SU-DHL-6 (cell line): ENCODE results near the gene PTGDS.

Experiments used
- H2AFZ ChIP-seq: fragments of 200-600 bp; sonication (generic); 2 replicates; pipeline ENCODE4 v1.6.1; 2014; ENCODE audit warnings: low read depth, mild to moderate bottlenecking, moderate library complexity, mixed read lengths, antibody characterized with exemption, low read length; ENCODE audit not compliant: severe bottlenecking
- H3F3A ChIP-seq: fragments of 200-600 bp; shearing (Covaris generic); 2 replicates; pipeline ENCODE4 v1.6.0; 2016; ENCODE audit warnings: antibody characterized with exemption, mild to moderate bottlenecking; ENCODE audit not compliant: insufficient read depth
- H3K27ac ChIP-seq: fragments of 200-600 bp; sonication (generic); 2 replicates; pipeline ENCODE4 v1.5.1; 2016; ENCODE audit warnings: low read depth, mild to moderate bottlenecking, low read length, moderate library complexity, mixed read lengths
- H3K27me3 ChIP-seq: fragments of 200-600 bp; sonication (generic), shearing (Covaris generic); 2 replicates; pipeline ENCODE4 v1.6.0; 2014; ENCODE audit warnings: mild to moderate bottlenecking, low read length
- H3K36me3 ChIP-seq: fragments of 200-600 bp; sonication (generic); 2 replicates; pipeline ENCODE4 v1.6.1; 2014; ENCODE audit warnings: mild to moderate bottlenecking, low read length, mixed read lengths
- H3K4me2 ChIP-seq: fragments of 300-600, 200-600 bp; shearing (Covaris generic), sonication (generic); 2 replicates; pipeline ENCODE4 v1.6.0; 2014; ENCODE audit warnings: low read length, low read depth, mild to moderate bottlenecking; ENCODE audit not compliant: poor library complexity, severe bottlenecking
- H3K4me3 ChIP-seq: fragments of 200-600 bp; sonication (generic); 2 replicates; pipeline ENCODE4 v1.5.1; 2014; ENCODE audit warnings: antibody characterized with exemption, low read length, mild to moderate bottlenecking, mixed read lengths; ENCODE audit not compliant: insufficient read depth, poor library complexity, severe bottlenecking
- H3K79me2 ChIP-seq: fragments of 200-600 bp; sonication (generic); 2 replicates; pipeline ENCODE4 v1.6.1; 2014; ENCODE audit warnings: mild to moderate bottlenecking, low read length, moderate library complexity; ENCODE audit not compliant: insufficient read depth
- H3K9ac ChIP-seq: fragments of 200-600 bp; sonication (generic); 2 replicates; pipeline ENCODE4 v1.7.0; 2014; ENCODE audit warnings: mild to moderate bottlenecking, low read length
- H3K9me2 ChIP-seq: fragments of 200-600 bp; sonication (generic); replicated peaks from 2 replicates; pipeline ENCODE4 v1.6.1; 2014; ENCODE audit warnings: low read length; ENCODE audit not compliant: insufficient read depth
- H3K9me3 ChIP-seq: fragments of 200-600 bp; sonication (generic); 2 replicates; pipeline ENCODE4 v1.6.1; 2014; ENCODE audit warnings: low read length, mixed read lengths; ENCODE audit not compliant: insufficient read depth
- H4K20me1 ChIP-seq: fragments of 200-600 bp; sonication (generic); 2 replicates; pipeline ENCODE4 v1.6.1; 2014; ENCODE audit warnings: low read depth, mild to moderate bottlenecking, antibody characterized with exemption, low read length, moderate library complexity, mixed read lengths
- EZH2phosphoT487 ChIP-seq: fragments of 200-600 bp; sonication (generic), shearing (Covaris generic); conservative IDR thresholded peaks from 2 replicates; pipeline ENCODE4 v1.6.1; 2018; ENCODE audit warnings: mild to moderate bottlenecking, antibody characterized with exemption, low read length, moderate library complexity, mixed read lengths
- TF ChIP-seq, protein P1 (sequence below): fragments of 200-600 bp; sonication (generic); IDR thresholded peaks from one replicate; pipeline ENCODE4 v1.5.1; 2017; ENCODE audit warnings: antibody characterized with exemption, mild to moderate bottlenecking, low read length, moderate library complexity; ENCODE audit not compliant: insufficient read depth, poor library complexity, severe bottlenecking

The PTGDS gene

DNA sequence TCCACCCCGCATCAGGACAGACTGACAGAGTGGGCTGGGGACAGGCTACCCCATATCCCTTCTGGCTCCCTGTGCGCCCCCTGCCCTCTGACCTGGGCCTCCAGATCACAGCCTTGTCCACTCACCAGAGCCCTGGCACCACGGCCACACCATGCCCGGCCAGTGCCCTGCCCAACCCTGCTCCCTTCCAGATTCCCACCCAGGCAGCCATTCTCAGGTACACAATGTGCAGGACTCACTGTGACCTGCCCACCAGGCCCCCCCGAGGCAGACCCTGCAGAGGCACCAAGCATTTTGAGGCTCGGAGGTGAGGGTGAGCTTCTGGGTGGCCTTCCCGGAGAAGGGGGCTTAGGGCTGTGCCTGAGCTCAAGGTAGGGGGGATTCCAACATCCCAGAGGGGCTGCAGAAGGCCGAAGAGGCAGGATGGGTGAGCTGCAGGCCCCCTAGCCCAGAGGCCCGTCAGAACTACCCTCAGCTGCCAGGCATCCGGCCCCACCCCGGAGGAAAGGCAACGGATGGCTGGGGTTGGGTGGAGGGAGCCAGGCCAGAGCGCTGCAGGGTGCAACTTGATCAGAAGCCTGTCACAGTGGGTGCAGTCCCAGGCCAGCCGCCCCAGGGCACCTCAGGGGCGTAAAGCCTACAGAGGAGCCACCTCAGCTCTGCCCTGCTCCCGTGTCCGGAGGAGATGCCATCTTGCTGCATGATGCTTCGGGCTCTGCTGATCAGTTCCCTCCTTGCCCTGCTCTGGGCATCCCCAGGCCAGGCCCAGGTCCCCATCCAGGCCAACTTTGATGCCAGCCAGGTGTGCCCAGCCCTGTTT is 5.1 kb downstream of the PTGDS start, which contains the start of gene LCNL1:
Gene LCNL1, plus strand, starts transcription at position 762 of the 820 bp plus-strand sequence. CDS start 594 bp downstream, outside the sequence.
- no peaks in the 10 kb centered on the region for H3K36me3 ChIP-seq
- H3K9me2 ChIP-seq = no peaks in the 10 kb centered on the region
- no peak for TF ChIP-seq EZH2phosphoT487
- TF ChIP-seq, protein P1, sequence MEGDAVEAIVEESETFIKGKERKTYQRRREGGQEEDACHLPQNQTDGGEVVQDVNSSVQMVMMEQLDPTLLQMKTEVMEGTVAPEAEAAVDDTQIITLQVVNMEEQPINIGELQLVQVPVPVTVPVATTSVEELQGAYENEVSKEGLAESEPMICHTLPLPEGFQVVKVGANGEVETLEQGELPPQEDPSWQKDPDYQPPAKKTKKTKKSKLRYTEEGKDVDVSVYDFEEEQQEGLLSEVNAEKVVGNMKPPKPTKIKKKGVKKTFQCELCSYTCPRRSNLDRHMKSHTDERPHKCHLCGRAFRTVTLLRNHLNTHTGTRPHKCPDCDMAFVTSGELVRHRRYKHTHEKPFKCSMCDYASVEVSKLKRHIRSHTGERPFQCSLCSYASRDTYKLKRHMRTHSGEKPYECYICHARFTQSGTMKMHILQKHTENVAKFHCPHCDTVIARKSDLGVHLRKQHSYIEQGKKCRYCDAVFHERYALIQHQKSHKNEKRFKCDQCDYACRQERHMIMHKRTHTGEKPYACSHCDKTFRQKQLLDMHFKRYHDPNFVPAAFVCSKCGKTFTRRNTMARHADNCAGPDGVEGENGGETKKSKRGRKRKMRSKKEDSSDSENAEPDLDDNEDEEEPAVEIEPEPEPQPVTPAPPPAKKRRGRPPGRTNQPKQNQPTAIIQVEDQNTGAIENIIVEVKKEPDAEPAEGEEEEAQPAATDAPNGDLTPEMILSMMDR = no peak
- no peak within 1 kb of the TSS for H3K27ac ChIP-seq
- H3K9ac ChIP-seq = no peak within 1 kb of the TSS
- H3F3A ChIP-seq = no peaks in the 10 kb centered on the region
- H3K27me3 ChIP-seq = no peaks in the 10 kb centered on the region
- H3K4me3 ChIP-seq = no peak within 1 kb of the TSS
- no peaks in the 10 kb centered on the region for H3K9me3 ChIP-seq
- no peak within 1 kb of the TSS for H3K4me2 ChIP-seq
- H2AFZ ChIP-seq = no peak within 1 kb of the TSS
- no peaks in the 10 kb centered on the region for H3K79me2 ChIP-seq
- H4K20me1 ChIP-seq = no peaks in the 10 kb centered on the region

DNA sequence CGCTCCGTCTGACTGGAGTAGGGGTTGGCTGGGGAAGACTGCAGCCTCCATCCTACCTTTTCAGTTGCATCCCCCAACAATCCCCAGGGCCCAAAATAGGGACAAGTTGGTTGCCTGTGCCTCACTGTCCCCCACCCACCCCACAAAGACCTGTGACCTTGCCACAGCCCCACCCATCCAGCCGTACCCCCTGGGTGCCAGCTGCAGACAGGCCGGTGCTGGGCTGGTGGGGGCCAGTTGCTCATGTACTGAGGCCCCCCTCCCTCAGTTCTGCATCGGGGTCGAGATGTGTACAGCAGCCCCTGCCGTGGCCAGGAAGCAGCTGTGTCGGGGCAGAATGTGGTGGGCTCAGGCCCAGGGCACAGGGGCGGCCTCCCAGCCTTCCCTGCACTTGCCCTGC is 5.9 kb downstream of the PTGDS start:
- TF ChIP-seq EZH2phosphoT487 = no peak
- TF ChIP-seq, protein P1 = no peak
- no peak overlapping the region for H3K27ac ChIP-seq
- H3K9ac ChIP-seq = no peak overlapping the region

DNA sequence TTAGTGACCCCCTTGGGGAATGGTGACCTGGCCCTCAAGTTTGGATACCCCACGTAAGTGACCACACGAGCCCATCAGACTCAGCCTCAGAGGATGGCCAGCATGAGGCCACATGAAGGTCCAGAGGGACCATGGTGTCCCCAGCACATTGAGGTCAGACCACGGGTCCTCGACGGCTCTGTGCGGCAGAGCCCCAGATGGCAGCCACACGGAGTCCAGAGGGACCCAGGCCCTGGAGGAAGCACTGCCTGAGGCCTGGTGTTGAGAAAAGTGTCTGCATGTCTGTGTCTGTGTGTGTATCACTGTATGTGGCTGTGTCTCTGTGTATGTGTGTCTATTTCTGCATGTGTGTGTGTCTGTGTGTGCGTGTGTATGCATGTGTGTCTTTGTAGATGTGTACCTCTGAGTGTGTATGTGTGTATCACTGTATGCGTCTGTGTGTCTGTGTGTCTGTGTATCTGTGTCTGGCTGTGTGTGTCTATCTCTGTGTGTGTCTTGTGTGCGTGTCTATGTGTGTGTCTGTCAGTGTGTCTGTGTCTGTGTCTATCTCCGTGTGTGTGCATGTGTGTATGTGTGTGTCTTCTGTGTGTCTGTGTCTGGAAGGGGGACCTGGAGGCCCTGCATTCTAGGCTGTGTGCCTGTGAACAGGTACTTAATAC is 6.5 kb downstream of the PTGDS start:
- Histone ChIP-seq H3K9ac (no peak overlapping the region), H3K9me2 (no peaks in the 10 kb centered on the region), H2AFZ (no peak overlapping the region), H3K27ac (no peak overlapping the region), H3K9me3 (no peaks in the 10 kb centered on the region), H3F3A (no peaks in the 10 kb centered on the region), H3K27me3 (no peaks in the 10 kb centered on the region), H3K4me2 (no peak overlapping the region), H3K79me2 (no peaks in the 10 kb centered on the region), H3K36me3 (no peaks in the 10 kb centered on the region), H3K4me3 (no peak overlapping the region), H4K20me1 (no peaks in the 10 kb centered on the region)
- TF ChIP-seq, protein P1 = no peak
- TF ChIP-seq EZH2phosphoT487 = no peak

More for the DNA sequence above, 5.9 kb downstream of the PTGDS start:
- no peaks in the 10 kb centered on the region for H4K20me1 ChIP-seq
- H2AFZ ChIP-seq = no peak overlapping the region
- H3K4me2 ChIP-seq = no peak overlapping the region
- H3K9me2 ChIP-seq = no peaks in the 10 kb centered on the region
- no peaks in the 10 kb centered on the region for H3K36me3 ChIP-seq
- no peaks in the 10 kb centered on the region for H3K9me3 ChIP-seq
- no peaks in the 10 kb centered on the region for H3K79me2 ChIP-seq
- H3K4me3 ChIP-seq = no peak overlapping the region
- no peaks in the 10 kb centered on the region for H3K27me3 ChIP-seq
- no peaks in the 10 kb centered on the region for H3F3A ChIP-seq
